Astrocyte of the spinal cord (primary cell): ENCODE measurements around the gene SH3BP5.

Experiments
- DNase-seq: peaks from one replicate; pipeline ENCODE4 v3.0.0; 2011; ENCODE audit warnings: low read depth, low spot score
- H3K4me3 ChIP-seq: 2 replicates; pipeline ENCODE4 v1.5.1; 2011; ENCODE audit warnings: low read depth, mild to moderate bottlenecking, low read length, moderate library complexity
- in situ Hi-C: cut with HindIII; loops from 2 replicates; pipeline ENCODE4 v1.10.0; 2017; ENCODE audit warnings: low sequenced_read_pairs
- TF ChIP-seq, protein P1 (sequence below): IDR thresholded peaks from 2 replicates; pipeline ENCODE4 v1.5.1; 2012; ENCODE audit warnings: low read depth, mild to moderate bottlenecking, low read length, inconsistent platforms

Gene SH3BP5

DNA sequence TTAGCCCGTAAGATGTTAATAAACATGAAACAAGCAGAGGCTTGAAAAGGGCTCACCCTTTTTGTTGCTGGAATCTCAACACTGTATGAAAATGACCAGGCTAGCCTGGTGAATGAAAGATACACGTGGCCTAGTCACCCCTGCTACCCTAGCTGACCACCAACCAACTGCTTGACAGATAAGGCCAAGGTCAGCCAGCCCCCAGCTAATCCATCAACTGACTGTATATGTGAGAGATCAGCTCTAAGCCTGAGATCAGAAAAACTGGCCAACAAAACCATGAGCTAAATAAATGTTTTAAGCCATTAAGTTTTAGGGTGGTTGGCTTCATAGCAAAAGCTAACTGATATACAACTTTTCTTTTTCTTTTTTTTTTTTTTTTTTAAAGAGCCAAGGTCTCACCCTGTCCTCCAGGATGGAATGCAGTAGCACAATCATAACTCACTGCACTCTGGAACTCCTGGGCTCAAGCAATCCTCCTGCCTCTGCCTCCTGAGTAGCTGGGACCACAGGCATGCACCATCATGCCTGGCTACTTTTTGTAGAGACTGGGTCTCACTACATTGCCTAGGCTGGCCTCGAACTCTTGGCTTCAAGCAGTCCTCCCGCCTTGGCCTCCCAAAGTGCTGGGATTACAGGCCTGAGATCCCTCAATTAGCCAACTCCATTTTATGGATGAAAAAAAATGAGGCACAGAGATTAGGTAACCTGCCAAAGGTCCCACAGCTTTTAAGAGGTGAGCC, 34.6 kb downstream of the SH3BP5 start:
- TF ChIP-seq, protein P1, sequence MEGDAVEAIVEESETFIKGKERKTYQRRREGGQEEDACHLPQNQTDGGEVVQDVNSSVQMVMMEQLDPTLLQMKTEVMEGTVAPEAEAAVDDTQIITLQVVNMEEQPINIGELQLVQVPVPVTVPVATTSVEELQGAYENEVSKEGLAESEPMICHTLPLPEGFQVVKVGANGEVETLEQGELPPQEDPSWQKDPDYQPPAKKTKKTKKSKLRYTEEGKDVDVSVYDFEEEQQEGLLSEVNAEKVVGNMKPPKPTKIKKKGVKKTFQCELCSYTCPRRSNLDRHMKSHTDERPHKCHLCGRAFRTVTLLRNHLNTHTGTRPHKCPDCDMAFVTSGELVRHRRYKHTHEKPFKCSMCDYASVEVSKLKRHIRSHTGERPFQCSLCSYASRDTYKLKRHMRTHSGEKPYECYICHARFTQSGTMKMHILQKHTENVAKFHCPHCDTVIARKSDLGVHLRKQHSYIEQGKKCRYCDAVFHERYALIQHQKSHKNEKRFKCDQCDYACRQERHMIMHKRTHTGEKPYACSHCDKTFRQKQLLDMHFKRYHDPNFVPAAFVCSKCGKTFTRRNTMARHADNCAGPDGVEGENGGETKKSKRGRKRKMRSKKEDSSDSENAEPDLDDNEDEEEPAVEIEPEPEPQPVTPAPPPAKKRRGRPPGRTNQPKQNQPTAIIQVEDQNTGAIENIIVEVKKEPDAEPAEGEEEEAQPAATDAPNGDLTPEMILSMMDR, result no peak

DNA sequence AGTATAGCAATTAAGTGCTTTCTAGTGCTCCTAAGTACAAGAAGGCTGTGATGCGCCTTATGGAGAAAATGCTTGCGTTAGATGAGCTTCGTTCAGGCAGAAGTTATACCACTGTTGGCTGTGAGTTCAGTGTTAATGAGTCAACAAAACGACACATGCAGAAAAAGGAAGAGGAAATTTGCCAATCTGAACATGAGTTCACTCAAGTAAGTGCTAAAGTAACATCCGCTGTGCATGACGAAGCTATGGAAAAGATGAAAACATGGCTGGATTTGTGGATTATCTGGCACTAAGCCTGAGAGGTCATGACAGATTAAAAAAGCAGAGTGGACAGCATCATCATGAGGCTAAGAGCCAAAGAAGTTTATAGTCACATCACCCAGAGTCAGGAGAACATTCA, 36.9 kb downstream of the SH3BP5 start:
- peak; percentile 59 for DNase-seq
- TF ChIP-seq, protein P1, result no peak
- H3K4me3 ChIP-seq, result no peak overlapping the region
- in situ Hi-C loops, result no loop called here

More for the DNA sequence above, 34.6 kb downstream of the SH3BP5 start:
- H3K4me3 ChIP-seq, result no peak overlapping the region
- no peak for DNase-seq
- in situ Hi-C loops, result no loop called here

DNA sequence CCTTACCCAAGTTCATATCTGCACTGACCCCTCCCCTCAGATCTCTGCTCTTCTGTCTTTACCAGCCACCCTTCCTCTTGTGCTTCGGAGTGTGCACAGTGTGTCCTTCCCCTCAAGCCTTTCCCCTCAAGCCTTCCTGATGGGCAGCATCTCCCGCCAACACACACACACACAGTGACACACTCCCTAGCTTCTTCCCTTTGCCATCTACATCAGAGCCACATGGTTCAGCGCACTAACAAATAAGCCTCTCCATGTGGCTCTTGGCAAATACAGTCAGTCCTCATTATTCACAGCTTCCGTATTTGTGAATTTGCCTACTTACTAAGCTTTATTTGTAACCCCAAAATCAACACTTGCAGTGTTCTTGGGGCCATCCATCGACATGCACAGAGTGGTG, 37.5 kb downstream of the SH3BP5 start:
- DNase-seq, result no peak
- TF ChIP-seq, protein P1, result no peak
- in situ Hi-C loops, result no loop called here
- H3K4me3 ChIP-seq, result no peak overlapping the region

DNA sequence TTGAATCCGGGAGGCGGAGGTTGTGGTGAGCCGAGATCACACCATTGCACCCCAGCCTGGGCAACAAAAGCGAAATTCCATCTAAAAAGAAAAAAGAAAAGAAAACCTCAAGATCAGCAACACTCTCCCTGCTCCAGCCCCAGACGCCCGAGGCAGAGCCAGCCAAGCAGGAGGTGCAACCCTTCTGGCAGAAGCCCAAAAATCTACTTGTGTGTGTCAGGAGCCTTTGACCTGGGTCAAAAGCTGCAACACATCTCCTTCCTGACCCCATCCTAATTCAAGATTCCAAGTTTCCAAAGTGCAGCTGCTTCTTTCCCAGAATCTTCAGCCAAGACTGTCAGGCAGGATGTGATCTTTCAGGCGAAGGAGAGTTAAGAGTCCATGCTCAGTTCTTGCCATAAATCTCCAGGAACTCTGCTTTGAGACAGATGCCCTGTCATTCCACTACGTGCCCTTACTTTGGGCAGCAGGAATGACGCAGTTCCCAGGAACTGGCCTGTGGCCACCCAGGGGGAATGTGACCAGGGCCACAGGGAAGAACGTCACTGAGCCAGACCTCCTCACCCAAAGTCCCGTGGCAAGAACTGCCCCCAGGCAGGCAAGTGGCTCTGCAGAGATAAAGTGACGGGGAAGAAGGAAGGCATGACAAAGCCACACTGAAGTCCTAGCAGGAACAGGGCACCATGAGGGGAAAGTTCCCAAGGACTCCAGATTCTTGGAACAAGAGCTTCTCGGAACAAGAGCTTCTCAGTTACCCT, 39.4 kb downstream of the SH3BP5 start:
- TF ChIP-seq, protein P1, result no peak
- in situ Hi-C loops, result no loop called here
- peak; percentile 46 for DNase-seq
- no peak overlapping the region for H3K4me3 ChIP-seq

DNA sequence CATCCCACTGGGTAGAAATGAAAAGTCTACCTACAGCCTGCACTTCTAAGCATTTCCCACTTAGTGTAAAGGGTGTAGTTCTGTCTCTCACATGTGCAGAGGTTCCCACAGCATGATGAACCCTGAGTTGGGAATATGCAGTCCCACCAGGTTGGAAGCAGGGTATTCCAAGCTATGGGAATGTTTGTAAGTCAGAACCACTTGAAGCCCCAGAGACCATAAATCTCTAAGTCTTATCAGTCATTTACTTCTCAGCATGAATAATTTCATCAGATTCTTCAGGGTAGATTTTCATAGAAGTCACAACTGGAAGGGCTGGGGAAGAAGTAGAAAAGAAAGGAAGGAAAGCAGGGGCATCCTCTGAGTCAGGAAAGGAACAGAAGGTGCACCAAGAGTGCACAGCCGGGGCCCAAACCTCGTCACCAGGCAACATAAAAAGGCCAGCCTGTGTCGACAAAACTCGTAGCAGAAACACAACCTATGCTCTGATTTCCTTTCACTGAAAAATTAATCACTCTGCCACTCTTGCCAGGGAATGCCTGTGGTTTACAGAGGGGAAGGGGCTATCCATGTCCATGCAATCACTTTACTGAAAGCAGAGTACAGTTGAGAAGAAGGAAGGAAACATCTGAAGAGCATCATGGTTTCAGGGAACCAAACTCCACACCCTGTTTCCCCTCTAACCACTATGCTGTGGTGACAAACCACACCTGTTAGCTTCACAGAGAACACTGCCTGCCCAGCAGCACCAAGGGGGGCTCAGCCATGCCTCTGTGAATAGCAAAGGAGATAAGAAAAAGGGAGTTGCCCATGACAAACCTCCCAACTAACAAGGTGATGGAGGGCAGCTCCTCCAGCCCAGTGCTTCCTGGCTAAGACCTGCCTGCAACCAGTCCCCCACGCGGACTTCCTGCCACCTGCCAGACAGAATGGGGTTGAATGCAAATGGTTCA, 40.5 kb downstream of the SH3BP5 start:
- TF ChIP-seq, protein P1, result no peak
- in situ Hi-C loops, result no loop called here
- no peak overlapping the region for H3K4me3 ChIP-seq
- no peak for DNase-seq

DNA sequence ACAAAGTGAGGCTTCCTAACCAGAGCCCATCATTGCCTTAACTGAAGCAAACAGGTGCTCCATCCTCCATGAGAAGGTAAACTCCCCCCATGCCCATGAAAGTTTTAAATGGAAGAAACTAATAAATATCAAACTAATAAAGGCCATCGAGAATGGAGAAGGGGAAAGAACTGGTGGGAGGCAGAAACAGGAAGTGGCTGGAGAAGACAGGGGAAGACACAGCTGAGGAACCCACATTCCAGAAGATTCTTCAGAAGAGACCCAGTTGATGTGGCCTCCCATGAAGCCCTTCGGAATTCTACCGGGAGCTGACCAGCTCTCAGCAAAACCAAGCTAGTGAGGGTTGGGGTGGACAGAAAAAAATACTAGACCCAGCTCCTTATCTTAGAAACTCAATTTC, 41.6 kb downstream of the SH3BP5 start:
- DNase-seq, result no peak
- TF ChIP-seq, protein P1, result no peak
- in situ Hi-C loops, result no loop called here
- H3K4me3 ChIP-seq, result no peak overlapping the region
